HFF-Myc (cell line): ENCODE data around the gene TMPRSS15.

ENCODE experiments used
- DNase-seq: peaks from one replicate; pipeline ENCODE4 v3.0.0-alpha.2; 2011; ENCODE audit warnings: low read depth; ENCODE audit errors: extremely low read depth
- H3K4me3 ChIP-seq: replicated peaks from 2 replicates; pipeline ENCODE4 v1.5.1; 2011; ENCODE audit warnings: low read depth, mild to moderate bottlenecking, control low read depth, low read length
- TF ChIP-seq, protein P1 (sequence below): IDR thresholded peaks from 2 replicates; pipeline ENCODE4 v1.5.1; 2012; ENCODE audit warnings: mild to moderate bottlenecking, low read depth, low read length, control low read depth; ENCODE audit errors: missing control alignments

TMPRSS15 gene

DNA sequence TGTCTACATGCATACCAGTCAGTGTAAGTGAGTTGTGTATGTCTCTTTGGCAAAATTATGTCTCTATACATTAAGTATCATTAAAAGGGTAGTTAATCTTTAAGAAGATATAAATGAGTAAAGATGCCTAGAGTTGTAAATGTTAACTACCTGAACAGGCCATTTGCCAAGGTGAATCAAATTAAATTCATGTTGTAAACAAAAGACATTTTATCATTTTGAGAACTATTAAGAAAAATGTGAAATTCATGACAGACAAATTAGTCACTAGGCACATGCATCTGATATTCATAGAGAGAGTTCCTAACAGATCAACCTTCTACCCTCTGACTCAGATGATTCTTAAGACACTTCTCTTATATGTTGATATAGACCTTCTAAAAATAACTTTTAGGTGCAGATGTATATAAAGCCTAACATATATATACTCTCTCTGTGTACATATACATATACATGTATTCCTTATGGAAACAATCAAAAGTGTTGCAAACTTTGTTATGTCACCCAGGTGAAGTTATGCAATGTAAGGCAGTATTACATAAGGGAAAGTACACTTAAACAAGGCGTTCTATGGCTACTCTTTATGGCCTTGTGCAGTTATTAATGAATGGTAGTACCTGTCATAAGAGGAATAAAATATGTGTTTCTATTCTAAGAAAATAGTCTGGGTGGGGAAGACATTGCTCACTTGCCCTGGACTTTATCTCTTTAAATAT lies at the start of gene TMPRSS15:
TMPRSS15 (minus strand) TSS at position 51 of the 716 bp plus-strand sequence. CDS start 163 bp downstream, outside the sequence.
- DNase-seq = no peak
- TF ChIP-seq, protein P1, sequence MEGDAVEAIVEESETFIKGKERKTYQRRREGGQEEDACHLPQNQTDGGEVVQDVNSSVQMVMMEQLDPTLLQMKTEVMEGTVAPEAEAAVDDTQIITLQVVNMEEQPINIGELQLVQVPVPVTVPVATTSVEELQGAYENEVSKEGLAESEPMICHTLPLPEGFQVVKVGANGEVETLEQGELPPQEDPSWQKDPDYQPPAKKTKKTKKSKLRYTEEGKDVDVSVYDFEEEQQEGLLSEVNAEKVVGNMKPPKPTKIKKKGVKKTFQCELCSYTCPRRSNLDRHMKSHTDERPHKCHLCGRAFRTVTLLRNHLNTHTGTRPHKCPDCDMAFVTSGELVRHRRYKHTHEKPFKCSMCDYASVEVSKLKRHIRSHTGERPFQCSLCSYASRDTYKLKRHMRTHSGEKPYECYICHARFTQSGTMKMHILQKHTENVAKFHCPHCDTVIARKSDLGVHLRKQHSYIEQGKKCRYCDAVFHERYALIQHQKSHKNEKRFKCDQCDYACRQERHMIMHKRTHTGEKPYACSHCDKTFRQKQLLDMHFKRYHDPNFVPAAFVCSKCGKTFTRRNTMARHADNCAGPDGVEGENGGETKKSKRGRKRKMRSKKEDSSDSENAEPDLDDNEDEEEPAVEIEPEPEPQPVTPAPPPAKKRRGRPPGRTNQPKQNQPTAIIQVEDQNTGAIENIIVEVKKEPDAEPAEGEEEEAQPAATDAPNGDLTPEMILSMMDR = no peak
- H3K4me3 ChIP-seq = no peak within 1 kb of the TSS

DNA sequence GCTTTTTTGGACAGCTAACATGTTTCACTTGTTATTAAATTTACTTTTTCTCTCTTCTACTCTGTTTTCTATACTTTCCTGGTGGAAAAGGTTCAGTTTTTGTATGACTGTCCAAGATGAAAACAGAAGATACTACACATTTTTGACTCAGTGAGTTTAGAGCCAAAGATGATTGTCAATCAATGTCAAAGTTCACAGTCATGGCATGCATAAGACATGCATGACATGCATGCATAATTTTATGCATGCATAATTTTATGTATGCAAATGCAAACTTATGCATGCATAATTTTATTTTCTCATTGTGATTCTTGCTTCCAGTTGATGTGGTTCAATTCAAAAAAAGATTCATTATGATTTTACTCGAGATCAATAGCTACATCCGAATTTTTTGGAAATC lies 48.1 kb upstream of the TMPRSS15 start:
- H3K4me3 ChIP-seq = no peak overlapping the region
- no peak for DNase-seq
- TF ChIP-seq, protein P1 = no peak

DNA sequence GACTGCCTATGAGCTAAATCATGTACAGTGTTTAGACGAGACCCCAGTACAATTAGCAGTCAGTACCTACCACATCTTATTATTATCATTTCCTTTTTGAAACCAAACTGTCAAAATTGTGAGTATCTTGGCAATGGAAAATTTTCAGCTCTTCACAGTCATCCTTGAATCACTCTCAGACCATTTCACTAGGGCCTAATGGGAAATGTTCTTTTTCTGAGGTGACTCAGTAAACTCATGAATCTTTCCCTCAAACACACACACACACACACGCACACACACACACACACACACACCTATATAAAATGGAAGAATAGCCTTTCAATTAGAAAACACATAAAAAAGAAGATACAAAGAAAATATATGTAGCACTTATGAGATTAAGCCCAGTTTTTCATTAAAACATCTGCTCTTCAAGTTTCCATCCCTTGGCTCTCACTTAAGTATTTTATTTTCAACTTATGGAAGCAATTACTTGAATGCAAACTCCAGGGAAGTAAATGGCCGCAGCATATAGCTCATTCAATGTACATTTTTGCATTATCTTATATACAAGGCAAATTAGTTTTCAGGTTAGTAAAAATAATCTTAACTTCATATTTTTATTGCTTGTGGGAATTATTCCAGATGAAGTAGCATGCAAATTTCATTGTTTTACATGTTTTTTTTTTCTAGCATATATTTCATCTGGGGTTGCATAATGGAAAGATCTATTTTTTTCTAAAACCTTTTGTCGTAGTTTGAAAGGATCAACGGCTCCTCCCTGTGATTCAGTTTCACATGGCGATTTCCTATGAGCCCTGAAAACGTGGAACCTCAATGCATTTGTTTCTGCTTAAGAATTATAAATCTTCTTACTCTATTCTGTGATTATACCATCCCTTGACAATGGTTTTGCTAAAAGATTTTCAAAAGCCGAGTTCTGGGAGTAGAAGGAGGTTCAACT lies 46.3 kb upstream of the TMPRSS15 start:
- DNase-seq = no peak
- TF ChIP-seq, protein P1 = no peak

DNA sequence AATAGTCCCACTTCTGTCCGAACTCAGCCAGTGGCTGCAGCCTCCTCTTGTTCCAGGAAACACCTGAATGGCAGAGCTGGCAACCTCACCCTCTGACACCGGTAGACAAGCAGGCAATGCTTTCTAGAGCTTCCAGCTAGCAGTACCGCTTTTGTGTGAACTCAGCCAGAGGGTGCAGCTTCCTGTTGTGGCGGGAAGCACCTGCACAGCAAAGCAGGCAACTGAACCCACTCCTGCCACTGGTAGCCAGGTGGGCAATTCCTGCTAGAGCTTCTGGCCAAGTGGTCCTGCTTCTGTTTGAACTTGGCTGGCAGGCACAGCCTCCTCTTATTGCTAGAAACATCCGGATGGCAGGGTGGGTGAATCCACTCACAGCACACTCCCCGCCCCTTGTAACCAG lies 40.1 kb upstream of the TMPRSS15 start:
- TF ChIP-seq, protein P1 = no peak
- DNase-seq = no peak
- no peak overlapping the region for H3K4me3 ChIP-seq

More for the DNA sequence above, 46.3 kb upstream of the TMPRSS15 start:
- no peak overlapping the region for H3K4me3 ChIP-seq

DNA sequence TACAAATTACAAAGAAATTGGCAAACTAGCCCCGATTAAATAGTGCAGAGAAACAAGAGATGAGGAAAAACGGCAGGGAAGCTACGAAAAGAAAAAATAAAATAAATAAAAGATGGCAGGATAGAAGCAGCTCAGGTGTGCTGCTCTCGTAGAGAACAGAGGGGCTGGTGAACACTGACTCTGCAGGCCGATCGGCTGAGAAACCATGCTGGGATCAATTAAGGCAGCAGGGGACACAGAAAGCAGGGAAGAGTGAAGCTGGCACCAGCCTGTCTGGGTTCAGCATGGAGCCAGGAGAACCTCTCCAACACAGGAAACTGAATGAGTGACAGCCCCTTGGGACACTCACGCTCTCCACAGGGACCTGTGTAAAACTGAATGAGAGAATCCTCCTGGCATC lies 39.5 kb upstream of the TMPRSS15 start:
- TF ChIP-seq, protein P1 = no peak
- DNase-seq = no peak
- H3K4me3 ChIP-seq = no peak overlapping the region

DNA sequence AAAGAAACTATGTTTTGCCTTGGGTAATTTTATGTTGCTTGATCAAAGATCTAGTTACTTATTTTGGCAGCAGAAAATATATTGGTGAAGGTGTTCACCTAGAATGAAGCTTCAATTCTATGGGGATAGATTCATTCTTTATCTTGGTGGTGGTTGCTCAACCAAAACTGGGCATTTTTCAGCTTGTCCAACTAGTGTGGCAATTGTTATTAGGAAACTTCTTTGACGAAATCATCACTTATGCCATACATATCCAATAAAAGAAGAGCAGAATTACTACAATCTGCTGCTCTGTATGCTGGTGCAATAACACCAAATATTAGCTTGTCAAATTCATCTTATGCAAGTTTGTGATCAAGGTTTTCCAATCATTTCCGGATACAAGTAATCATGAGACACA lies 26.8 kb upstream of the TMPRSS15 start:
- TF ChIP-seq, protein P1 = no peak
- no peak for DNase-seq
- H3K4me3 ChIP-seq = no peak overlapping the region
